ENCODE measurements around the gene ST3GAL3.
A peak's percentile ranks its signal among the peaks of the same experiment; 100 is the strongest.

ST3GAL3 gene

GRCh38 chr1:43970911-43971310, 263.6 kb downstream of the ST3GAL3 start:
- DNase-seq = no peak

- DNase-seq = no peak
Observed at GRCh38 chr1:43971336-43971980, 264.1 kb downstream of the ST3GAL3 start.

DNA sequence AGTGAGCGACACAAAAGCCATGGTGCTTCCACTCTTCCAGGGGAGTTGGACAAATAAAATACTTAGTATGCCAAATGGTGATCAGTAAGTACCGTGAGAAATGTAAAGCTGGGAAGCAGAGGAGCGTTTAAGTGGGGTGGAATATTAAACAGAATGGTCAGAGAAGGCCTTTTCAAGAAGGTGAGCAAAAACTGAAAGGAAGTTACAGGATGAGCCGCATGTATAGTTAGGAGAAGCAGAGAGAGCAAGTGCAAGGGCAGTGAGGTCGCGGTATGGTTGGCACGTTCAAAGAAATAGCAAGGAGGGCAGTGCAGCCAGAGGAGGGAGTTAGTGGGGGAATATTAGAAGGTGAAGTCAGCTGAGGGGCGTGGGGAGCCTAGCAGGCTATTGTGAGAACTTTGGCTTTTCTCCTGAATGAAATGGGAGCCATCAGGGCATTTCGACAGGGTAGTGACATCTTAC, 266.7 kb downstream of the ST3GAL3 start:
- no peak for DNase-seq

- DNase-seq = peak; percentile 71
Observed at GRCh38 chr1:43974443-43975248, 267.3 kb downstream of the ST3GAL3 start, which contains the start of gene ATP6V0B. Gene ATP6V0B, plus strand, starts transcription at chr1:43974960. Its CDS starts 81 bp downstream, at chr1:43975041.

GRCh38 chr1:43975249-43975961, 268.1 kb downstream of the ST3GAL3 start:
- DNase-seq = no peak

DNA sequence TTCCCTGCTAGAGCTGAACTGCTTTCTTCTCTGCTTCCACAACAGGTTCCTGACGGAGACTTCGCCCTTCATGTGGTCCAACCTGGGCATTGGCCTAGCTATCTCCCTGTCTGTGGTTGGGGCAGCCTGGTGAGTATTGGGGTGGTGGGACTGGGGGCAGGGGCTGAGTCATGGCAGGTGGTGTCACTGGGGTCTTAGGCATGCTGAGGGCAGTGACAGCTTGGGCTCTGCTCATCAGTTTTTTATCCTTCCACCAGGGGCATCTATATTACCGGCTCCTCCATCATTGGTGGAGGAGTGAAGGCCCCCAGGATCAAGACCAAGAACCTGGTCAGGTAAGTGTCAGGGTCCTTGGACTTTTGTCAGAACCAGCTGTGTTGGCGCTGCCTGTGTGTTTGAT, 268.7 kb downstream of the ST3GAL3 start:
- no peak for DNase-seq

GRCh38 chr1:43976890-43977289, 269.6 kb downstream of the ST3GAL3 start:
- no peak for DNase-seq

- no peak for DNase-seq
Observed at GRCh38 chr1:43977376-43978263, 270.3 kb downstream of the ST3GAL3 start.

GRCh38 chr1:43978264-43978550, 270.9 kb downstream of the ST3GAL3 start:
- no peak for DNase-seq

- DNase-seq = no peak
Observed at GRCh38 chr1:43978551-43979260, 271.4 kb downstream of the ST3GAL3 start, which contains the start of gene B4GALT2. Gene B4GALT2, plus strand, starts transcription at chr1:43979210. Its CDS starts 1,951 bp downstream, at chr1:43981161.

DNA sequence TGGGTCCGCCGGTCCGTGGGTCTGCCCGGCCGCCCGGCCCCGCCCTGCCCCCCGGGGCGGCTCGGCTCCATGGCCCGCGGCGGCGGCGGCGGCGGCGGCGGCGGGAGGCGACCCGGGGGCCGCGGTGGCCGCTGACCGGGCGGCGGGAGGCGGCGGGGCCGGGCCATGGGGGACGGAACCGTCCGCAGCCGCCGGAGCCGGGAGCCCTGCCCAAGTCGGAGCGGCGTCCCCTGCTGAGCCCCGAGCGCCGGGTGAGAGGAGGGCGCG, 271.9 kb downstream of the ST3GAL3 start:
- DNase-seq = no peak

DNA sequence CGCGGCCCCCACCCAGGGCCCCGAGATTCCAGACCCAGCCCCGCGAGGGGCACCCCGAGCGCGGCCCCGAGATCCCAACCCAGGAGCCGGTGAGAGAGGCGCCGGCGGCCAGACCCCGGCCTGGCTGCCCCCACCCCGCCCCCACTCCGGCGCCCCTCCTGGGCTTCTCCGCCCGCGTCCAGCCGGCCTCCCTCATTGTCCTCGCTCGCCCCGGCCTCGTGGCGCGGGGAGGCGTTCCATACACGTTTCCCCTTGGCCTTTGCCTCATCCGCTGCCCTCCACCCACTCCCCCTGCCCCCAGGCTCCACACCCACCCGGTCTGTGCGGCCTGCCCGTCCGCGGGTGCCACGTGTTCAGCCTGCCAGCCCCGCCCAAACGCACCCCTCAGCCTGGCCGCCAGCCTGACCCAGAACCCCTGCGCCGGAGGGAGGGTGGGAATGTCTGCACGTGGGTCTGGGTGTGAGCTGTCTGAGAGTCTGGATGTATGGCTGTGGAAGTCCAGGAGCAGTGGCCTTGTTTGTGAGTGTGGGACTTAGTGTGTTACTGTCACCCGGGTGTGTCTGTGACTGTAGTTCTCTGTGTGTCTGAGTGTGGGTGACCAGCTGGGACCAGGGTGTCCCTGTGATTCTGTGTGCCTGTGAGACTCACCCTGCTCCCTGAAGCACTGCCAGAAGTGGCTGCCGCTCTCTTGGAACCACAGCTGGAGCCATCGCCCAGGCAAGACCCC, 272.4 kb downstream of the ST3GAL3 start:
- DNase-seq = no peak

GRCh38 chr1:43980255-43981134, 273.2 kb downstream of the ST3GAL3 start:
- no peak for DNase-seq
